Measurements from ENCODE around the gene LRRC3C.

- TF ChIP-seq, protein P1, sequence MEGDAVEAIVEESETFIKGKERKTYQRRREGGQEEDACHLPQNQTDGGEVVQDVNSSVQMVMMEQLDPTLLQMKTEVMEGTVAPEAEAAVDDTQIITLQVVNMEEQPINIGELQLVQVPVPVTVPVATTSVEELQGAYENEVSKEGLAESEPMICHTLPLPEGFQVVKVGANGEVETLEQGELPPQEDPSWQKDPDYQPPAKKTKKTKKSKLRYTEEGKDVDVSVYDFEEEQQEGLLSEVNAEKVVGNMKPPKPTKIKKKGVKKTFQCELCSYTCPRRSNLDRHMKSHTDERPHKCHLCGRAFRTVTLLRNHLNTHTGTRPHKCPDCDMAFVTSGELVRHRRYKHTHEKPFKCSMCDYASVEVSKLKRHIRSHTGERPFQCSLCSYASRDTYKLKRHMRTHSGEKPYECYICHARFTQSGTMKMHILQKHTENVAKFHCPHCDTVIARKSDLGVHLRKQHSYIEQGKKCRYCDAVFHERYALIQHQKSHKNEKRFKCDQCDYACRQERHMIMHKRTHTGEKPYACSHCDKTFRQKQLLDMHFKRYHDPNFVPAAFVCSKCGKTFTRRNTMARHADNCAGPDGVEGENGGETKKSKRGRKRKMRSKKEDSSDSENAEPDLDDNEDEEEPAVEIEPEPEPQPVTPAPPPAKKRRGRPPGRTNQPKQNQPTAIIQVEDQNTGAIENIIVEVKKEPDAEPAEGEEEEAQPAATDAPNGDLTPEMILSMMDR (IDR thresholded peaks at IDR 0.05; ENCODE audit: insufficient read depth, low read length, poor library complexity, severe bottlenecking): no peak
- no peak for TF ChIP-seq EZH2phosphoT487 (conservative IDR thresholded peaks at IDR 0.05; ENCODE audit: low read length)
Measured at GRCh38 chr17:39979016-39979670, 51.6 kb downstream of the LRRC3C start.

All from SU-DHL-6 (cell line).